GM18858 (cell line): ENCODE data around the gene LPGAT1.

ENCODE experiments used
- ATAC-seq: cut with Tn5 transposase; IDR thresholded peaks from one replicate; pipeline ENCODE4 v1.9.1; 2021; ENCODE audit not compliant: unreplicated experiment

Gene LPGAT1

DNA sequence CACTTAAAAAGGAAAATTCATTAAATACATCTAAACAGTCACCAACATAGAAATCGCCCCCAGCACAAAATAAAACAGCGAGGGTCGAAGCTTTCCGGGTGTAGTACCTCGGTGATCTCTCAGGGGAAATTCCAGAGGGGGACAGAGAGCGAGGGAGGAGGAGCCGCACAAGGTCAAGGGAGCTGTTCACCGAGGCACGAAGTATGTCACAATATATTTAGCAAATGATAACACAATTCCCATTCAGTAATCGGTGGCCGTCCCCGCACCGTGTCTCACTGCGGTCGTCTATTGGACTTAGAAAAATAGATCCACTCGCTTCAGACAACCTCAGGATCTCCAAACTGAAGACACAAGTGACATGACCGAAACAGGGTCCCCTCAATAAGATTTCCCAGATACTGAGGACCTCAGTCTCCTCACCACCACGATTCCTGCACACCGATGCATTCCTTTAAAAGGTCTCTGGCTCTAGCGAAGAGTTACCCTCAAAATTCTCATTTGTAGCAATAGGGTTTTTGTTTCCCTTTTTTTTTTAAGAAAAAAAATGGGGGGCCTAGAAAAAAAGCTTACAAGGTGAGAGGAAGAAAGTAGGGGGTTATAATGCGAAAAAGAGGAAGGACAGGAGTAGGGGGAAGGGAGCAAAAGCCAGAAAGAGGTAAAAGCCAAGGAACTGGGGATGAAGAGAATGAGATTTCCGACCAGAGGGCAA is 1.1 kb downstream of the LPGAT1 start:
- ATAC-seq, result no peak

DNA sequence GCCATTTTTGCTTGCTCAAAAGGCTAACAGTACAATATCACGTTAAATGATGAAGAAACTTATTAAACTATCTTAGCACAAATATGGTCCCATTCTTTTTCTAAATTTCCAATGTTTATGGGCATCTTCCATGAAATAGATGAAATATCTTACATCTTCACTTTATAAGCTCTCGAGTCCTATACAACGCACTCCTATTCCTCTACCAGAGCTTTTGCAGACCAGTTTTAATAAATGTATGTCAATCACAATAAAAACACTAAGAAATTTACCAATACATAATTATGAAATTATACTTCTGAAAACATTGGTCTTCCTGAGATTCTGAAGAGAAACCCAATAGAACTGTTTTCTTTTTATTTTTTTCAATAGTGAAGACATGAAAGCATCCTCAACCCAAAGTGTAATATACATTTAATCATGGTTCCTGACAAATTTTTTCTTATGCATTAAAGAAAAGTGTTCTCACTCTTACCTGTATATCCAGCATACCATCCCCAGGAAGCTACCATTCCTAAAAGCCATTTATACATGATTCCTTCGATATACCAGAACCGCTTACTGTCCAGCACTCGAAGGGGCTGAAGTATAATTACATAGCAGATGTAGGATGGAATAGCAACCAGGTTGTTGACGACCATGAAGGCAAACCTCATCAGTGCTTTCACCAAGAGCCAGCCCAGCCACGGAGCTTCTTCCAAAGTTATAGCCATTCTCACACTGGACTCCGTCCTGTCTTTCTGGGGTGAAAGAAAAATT is 1.8 kb downstream of the LPGAT1 start:
- no peak for ATAC-seq

GRCh38 chr1:211827051-211827450 is 3.5 kb downstream of the LPGAT1 start:
- no peak for ATAC-seq

- no peak for ATAC-seq
Measured at GRCh38 chr1:211825980-211826379, 4.6 kb downstream of the LPGAT1 start.

- ATAC-seq, result no peak
Measured at GRCh38 chr1:211822677-211823407, 7.7 kb downstream of the LPGAT1 start.

GRCh38 chr1:211816586-211816985 is 14.0 kb downstream of the LPGAT1 start:
- ATAC-seq, result no peak

DNA sequence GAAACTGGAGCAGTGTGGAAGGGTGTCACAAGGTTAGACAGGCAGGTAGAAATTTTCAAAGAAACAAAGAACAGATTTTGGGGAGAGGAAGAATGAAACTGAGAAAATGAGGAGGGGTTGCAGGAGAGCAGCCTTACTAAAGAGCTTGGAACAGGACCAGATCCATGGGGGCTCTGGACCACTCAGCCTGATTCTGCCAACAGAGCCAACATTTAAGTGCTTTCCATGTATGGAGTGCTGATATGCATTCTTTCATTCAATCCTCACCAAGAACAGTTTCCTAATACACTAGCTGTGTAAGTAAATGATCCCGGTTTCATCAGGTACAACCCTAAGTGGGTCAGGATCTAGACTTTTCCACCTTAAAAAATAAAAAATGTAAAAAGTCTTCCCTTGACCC is 16.2 kb downstream of the LPGAT1 start:
- no peak for ATAC-seq

GRCh38 chr1:211813590-211813989 is 17.0 kb downstream of the LPGAT1 start:
- ATAC-seq, result no peak

GRCh38 chr1:211812584-211812983 is 18.0 kb downstream of the LPGAT1 start:
- ATAC-seq, result no peak

- ATAC-seq, result no peak
Measured at GRCh38 chr1:211811848-211812247, 18.7 kb downstream of the LPGAT1 start.

- no peak for ATAC-seq
Measured at GRCh38 chr1:211811126-211811525, 19.4 kb downstream of the LPGAT1 start.

DNA sequence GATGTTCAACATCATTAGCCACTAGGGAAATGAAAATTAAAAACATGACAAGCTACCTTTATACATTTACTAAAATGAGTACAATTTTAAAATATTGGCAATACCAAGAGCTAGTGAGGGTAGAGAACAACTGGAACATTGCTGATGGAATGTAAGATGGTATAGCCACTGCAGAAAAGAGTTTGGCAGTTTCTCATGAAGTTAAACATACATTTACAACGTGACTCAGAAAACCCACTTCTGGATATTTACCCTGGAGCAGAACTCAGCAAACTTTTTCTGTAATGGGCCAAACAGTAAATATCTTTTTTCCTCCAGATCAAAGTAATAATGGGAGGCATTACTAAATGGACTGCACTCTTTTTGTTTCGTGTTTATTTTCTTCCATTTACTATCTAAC is 22.1 kb downstream of the LPGAT1 start:
- no peak for ATAC-seq

DNA sequence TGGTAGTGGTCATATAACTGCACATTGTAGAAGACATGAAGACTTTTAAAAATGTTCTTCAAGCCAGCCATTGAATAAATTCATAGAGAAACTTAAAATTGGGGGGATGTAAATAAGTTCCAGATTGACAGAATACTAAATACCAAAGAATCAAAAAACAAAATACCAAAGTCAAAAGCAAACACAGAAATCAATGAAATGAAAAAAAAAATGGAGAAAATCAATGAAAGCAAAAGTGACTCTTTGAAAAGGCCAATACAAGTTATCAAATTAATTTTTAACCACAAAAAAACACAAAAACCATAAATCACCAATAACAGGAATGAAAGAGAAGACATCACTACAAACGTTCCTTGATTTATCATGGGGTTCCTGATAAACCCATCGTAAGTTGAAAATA is 25.6 kb downstream of the LPGAT1 start:
- ATAC-seq, result no peak

GRCh38 chr1:211800925-211801607 is 29.5 kb downstream of the LPGAT1 start:
- no peak for ATAC-seq

- ATAC-seq, result no peak
Measured at GRCh38 chr1:211797994-211798393, 32.6 kb downstream of the LPGAT1 start.

- ATAC-seq, result no peak
Measured at GRCh38 chr1:211791979-211792378, 38.6 kb downstream of the LPGAT1 start.

- ATAC-seq, result no peak
Measured at GRCh38 chr1:211789641-211790464, 40.7 kb downstream of the LPGAT1 start.

DNA sequence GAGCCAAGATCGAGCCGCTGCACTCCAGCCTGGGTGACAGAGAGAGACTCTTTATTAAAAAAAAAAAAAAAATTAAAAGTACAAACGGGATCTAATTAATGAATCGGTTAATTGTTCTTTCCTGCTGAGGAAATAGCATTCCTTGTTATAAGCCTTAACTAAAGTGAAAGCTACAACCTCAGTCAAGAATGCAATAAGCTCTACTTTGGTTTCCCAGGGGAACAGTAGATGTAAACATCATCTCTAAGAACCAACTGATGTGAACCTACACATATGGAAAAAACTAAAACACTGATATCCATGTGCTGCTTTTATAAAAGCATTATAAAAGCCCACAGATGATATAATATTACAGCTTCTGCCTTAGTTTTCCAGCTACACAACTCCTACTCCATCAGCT is 41.9 kb downstream of the LPGAT1 start:
- no peak for ATAC-seq

- ATAC-seq, result no peak
Measured at GRCh38 chr1:211783897-211784296, 46.7 kb downstream of the LPGAT1 start.

- no peak for ATAC-seq
Measured at GRCh38 chr1:211783266-211783665, 47.3 kb downstream of the LPGAT1 start.
